Measurements from ENCODE around the gene TEX10.

The TEX10 gene

GRCh38 chr9:100379862-100380261 is 27.1 kb upstream of the TEX10 start:
- in situ Hi-C loops (cut with HindIII; ENCODE audit: low sequenced_read_pairs): no loop called here
- no peak overlapping the region for H3K4me3 ChIP-seq (ENCODE audit: low read depth, low read length)
- peak; percentile 20 for DNase-seq (ENCODE audit: low read depth)
- TF ChIP-seq CTCF (IDR thresholded peaks at IDR 0.05; ENCODE audit: low read depth, low read length, missing control alignments): no peak

- no peak for DNase-seq (ENCODE audit: low read depth)
- H3K4me3 ChIP-seq (ENCODE audit: low read depth, low read length): no peak overlapping the region
- in situ Hi-C loops (cut with HindIII; ENCODE audit: low sequenced_read_pairs): no loop called here
- no peak for TF ChIP-seq CTCF (IDR thresholded peaks at IDR 0.05; ENCODE audit: low read depth, low read length, missing control alignments)
Measured at GRCh38 chr9:100377015-100377414, 24.3 kb upstream of the TEX10 start.

GRCh38 chr9:100375658-100376057 is 22.9 kb upstream of the TEX10 start:
- TF ChIP-seq CTCF (IDR thresholded peaks at IDR 0.05; ENCODE audit: low read depth, low read length, missing control alignments): no peak
- no peak for DNase-seq (ENCODE audit: low read depth)
- H3K4me3 ChIP-seq (ENCODE audit: low read depth, low read length): no peak overlapping the region
- in situ Hi-C loops (cut with HindIII; ENCODE audit: low sequenced_read_pairs): no loop called here

- DNase-seq (ENCODE audit: low read depth): no peak
- TF ChIP-seq CTCF (IDR thresholded peaks at IDR 0.05; ENCODE audit: low read depth, low read length, missing control alignments): no peak
- H3K4me3 ChIP-seq (ENCODE audit: low read depth, low read length): no peak overlapping the region
- in situ Hi-C loops (cut with HindIII; ENCODE audit: low sequenced_read_pairs): no loop called here
Measured at GRCh38 chr9:100372648-100373047, 19.9 kb upstream of the TEX10 start.

GRCh38 chr9:100370064-100370723 is 17.5 kb upstream of the TEX10 start:
- no peak for TF ChIP-seq CTCF (IDR thresholded peaks at IDR 0.05; ENCODE audit: low read depth, low read length, missing control alignments)
- no peak for DNase-seq (ENCODE audit: low read depth)
- H3K4me3 ChIP-seq (ENCODE audit: low read depth, low read length): no peak overlapping the region
- in situ Hi-C loops (cut with HindIII; ENCODE audit: low sequenced_read_pairs): no loop called here

GRCh38 chr9:100368672-100369071 is 15.9 kb upstream of the TEX10 start:
- no peak overlapping the region for H3K4me3 ChIP-seq (ENCODE audit: low read depth, low read length)
- no peak for DNase-seq (ENCODE audit: low read depth)
- in situ Hi-C loops (cut with HindIII; ENCODE audit: low sequenced_read_pairs): no loop called here
- no peak for TF ChIP-seq CTCF (IDR thresholded peaks at IDR 0.05; ENCODE audit: low read depth, low read length, missing control alignments)
